Activated naive CD8-positive, alpha-beta T cell treated with anti-CD3 and anti-CD28 coated beads, Interleukin-2, amount 10 ng/mL, durations not matched to agents 7 days and 5 days (primary cell): ENCODE results near the gene KCNJ8. TPM values are rescaled to one million over a fixed set of nuclear protein-coding genes. Genes with fewer than 3 reads are reported as not detected.

Experiments used
- ATAC-seq: fragments of 150-1000 bp; cut with Tn5 transposase; one replicate; pipeline ENCODE4 v1.10.0; 2021; ENCODE audit warnings: low read depth, moderate library complexity
- POLR2A ChIA-PET: fragments of 350-600 bp; sonication (Branson Sonifier 250); formaldehyde crosslinking; loops from one replicate; lab custom pipeline; 2021; ENCODE audit warnings: antibody characterized with exemption; lab: Charles Lee
- DNase-seq: peaks from one replicate; pipeline ENCODE4 v3.0.0; 2021
- H3K27ac Mint-ChIP-seq: one replicate; pipeline ENCODE4 v1.8.0; 2022; ENCODE audit warnings: mild to moderate bottlenecking, mixed read lengths
- H3K27me3 Mint-ChIP-seq: one replicate; pipeline ENCODE4 v1.8.0; 2022; ENCODE audit warnings: mild to moderate bottlenecking, moderate library complexity, mixed read lengths
- H3K36me3 Mint-ChIP-seq: one replicate; pipeline ENCODE4 v1.8.0; 2021; ENCODE audit warnings: mild to moderate bottlenecking, mixed read lengths
- H3K4me1 Mint-ChIP-seq: one replicate; pipeline ENCODE4 v1.8.0; 2021; ENCODE audit warnings: mixed read lengths
- H3K4me3 Mint-ChIP-seq: one replicate; pipeline ENCODE4 v1.8.0; 2022; ENCODE audit warnings: mild to moderate bottlenecking, moderate library complexity, mixed read lengths
- H3K9me3 Mint-ChIP-seq: one replicate; pipeline ENCODE4 v1.8.0; 2021; ENCODE audit warnings: mixed read lengths
- total RNA-seq, 2 experiments: library from RNA; stranded (reverse); gene quantifications; one replicate each; pipeline ENCODE4 v1.2.3, GENCODE V29; 2021

Gene KCNJ8
- total RNA-seq, 2 experiments from 2014 or later, result not detected

DNA sequence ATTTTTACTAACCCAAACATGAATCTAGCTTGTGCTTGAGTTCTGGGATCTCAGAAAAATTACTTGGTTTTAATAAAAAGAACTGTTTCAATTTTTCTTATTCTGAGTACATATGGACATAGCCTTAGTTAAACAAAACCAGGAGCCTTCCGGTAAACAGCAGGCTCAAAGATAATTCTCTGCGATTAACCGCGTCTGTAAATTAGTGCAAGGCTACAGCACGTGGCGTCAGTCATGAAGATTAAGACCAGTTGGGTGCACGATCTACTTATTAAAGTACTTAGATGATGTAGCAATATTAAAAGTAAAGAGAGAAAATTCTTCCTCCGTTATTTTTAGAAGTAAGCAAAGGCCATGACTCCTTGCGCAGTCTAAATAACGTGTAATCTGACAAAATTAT lies 700 bp downstream of the KCNJ8 start:
- DNase-seq (no peak), ATAC-seq (no peak)
- Mint-ChIP-seq H3K36me3 (no peaks in the 10 kb centered on the region), H3K27me3 (peaks cover 61% of the 10 kb centered on the region), H3K9me3 (no peaks in the 10 kb centered on the region), H3K4me3 (no peak overlapping the region), H3K4me1 (peaks cover 2% of the 10 kb centered on the region), H3K27ac (no peak overlapping the region)
- POLR2A ChIA-PET, result no interaction called here

DNA sequence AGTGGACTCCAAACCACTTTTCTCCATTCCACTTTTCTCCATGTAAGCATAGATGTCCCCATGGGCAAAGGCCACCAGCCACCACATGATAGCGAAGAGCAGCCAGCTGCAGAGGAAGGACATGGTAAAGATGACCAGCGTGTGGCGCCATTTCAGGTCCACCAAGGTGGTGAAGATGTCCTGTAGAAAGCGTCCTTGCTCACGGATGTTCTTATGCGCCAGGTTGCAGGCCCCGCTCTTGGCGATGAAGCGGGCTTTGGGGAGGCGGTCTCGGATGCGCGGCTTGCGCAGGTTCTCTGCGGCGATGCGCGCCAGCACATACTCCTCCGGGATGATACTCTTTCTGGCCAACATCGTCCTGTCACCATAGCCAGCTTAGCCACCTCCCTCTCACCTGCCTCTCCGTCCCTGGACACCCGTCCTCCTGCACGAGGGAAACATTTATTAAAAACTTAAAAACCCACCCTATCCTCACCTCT lies 1.2 kb downstream of the KCNJ8 start:
- H3K4me1 Mint-ChIP-seq, result peaks cover 2% of the 10 kb centered on the region
- POLR2A ChIA-PET, result no interaction called here
- no peak overlapping the region for H3K27ac Mint-ChIP-seq
- ATAC-seq (no peak), DNase-seq (no peak)
- H3K9me3 Mint-ChIP-seq, result no peaks in the 10 kb centered on the region
- H3K36me3 Mint-ChIP-seq, result no peaks in the 10 kb centered on the region
- H3K27me3 Mint-ChIP-seq, result peaks cover 61% of the 10 kb centered on the region
- no peak overlapping the region for H3K4me3 Mint-ChIP-seq

DNA sequence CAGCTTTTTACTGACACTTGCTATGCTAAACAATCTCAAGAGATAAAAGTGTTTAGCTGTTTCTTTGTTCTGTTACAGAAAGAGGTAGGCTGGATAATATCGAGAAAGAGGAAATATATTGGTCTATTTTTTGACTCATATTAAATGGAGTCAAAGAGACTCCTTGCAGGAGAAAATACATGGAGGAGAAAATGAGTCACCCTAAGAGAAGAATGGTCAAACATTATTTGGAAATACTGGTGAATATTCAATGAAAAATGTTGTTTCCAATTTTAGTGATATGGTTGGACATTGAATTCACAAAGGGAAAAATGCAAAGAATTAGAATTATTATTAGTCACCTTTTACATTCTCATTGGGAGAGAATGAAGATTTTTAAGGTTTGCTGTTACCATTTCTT lies 3.2 kb downstream of the KCNJ8 start:
- DNase-seq (no peak), ATAC-seq (no peak)
- H3K4me3 Mint-ChIP-seq, result no peak overlapping the region
- peaks cover 51% of the 10 kb centered on the region for H3K27me3 Mint-ChIP-seq
- H3K36me3 Mint-ChIP-seq, result no peaks in the 10 kb centered on the region
- H3K27ac Mint-ChIP-seq, result no peak overlapping the region
- peaks cover 2% of the 10 kb centered on the region for H3K4me1 Mint-ChIP-seq
- H3K9me3 Mint-ChIP-seq, result no peaks in the 10 kb centered on the region
- POLR2A ChIA-PET, result no interaction called here

DNA sequence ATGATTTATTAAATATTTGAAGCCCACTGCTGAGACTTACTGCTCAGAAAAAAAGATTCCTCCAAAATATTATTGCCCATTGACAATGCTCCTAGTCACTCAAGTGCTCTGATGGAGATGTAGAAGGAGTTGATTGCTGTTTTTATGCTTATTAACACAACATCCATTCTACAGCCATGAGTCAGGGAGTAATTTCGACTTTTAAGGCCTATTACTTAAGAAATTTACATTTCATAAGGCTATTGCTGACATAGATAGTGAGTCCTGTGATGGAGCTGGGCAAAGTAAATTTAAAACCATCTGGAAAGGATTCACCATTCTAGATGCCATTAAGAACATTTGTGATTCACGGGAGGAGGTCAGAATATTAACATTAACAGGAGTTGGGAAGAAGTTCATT lies 5.2 kb downstream of the KCNJ8 start:
- peaks cover 36% of the 10 kb centered on the region for H3K27me3 Mint-ChIP-seq
- ATAC-seq, result no peak
- DNase-seq, result no peak
- peaks cover 2% of the 10 kb centered on the region for H3K4me1 Mint-ChIP-seq
- no peaks in the 10 kb centered on the region for H3K36me3 Mint-ChIP-seq
- no peak overlapping the region for H3K4me3 Mint-ChIP-seq
- no peak overlapping the region for H3K27ac Mint-ChIP-seq
- no peaks in the 10 kb centered on the region for H3K9me3 Mint-ChIP-seq
- POLR2A ChIA-PET, result no interaction called here

DNA sequence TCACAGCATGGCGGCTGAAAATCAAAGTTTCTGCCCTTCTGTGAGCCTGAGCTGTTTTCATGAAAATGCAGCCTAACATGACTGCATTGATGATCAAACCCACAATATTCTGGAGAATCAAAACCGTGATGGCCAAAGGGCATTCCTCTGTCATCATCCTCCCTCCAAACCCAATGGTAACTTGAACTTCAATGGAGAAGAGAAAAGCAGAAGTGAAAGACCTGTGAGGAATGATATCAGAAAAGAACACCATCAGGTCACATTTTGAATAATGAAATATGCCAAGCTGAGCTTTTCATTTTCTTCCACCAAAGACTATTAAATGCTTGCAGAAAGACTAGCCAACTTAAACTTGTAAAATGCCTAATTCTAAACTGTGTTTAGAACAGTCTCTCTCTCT lies 8.1 kb downstream of the KCNJ8 start:
- POLR2A ChIA-PET, result no interaction called here
- Mint-ChIP-seq H3K4me1 (no peaks in the 10 kb centered on the region), H3K27ac (no peak overlapping the region), H3K9me3 (no peaks in the 10 kb centered on the region), H3K4me3 (no peak overlapping the region), H3K27me3 (peaks cover 22% of the 10 kb centered on the region), H3K36me3 (no peaks in the 10 kb centered on the region)
- no peak for DNase-seq
- no peak for ATAC-seq

DNA sequence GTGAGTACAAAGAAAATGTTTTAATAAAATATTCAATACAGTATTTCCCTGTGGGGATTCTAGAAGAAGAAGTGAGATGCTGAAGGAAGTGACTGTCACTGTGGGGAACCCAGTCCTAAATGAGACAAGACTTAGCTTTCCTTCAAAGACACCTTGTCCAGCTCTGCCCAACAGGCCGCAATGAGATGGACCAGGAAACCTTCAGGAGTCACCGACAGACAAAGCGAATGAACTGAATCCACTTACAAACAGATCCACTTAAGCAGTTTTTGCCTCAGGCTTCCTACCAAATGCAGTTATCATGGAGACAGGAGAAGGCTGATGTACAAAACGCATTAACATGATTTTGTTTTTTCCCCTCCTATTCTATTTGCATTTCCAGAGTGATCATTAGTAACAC lies 9.6 kb downstream of the KCNJ8 start:
- ATAC-seq (no peak), DNase-seq (no peak)
- no peaks in the 10 kb centered on the region for H3K4me1 Mint-ChIP-seq
- no peak overlapping the region for H3K27ac Mint-ChIP-seq
- H3K36me3 Mint-ChIP-seq, result no peaks in the 10 kb centered on the region
- no peaks in the 10 kb centered on the region for H3K9me3 Mint-ChIP-seq
- POLR2A ChIA-PET, result no interaction called here
- H3K27me3 Mint-ChIP-seq, result peaks cover 10% of the 10 kb centered on the region
- no peak overlapping the region for H3K4me3 Mint-ChIP-seq

DNA sequence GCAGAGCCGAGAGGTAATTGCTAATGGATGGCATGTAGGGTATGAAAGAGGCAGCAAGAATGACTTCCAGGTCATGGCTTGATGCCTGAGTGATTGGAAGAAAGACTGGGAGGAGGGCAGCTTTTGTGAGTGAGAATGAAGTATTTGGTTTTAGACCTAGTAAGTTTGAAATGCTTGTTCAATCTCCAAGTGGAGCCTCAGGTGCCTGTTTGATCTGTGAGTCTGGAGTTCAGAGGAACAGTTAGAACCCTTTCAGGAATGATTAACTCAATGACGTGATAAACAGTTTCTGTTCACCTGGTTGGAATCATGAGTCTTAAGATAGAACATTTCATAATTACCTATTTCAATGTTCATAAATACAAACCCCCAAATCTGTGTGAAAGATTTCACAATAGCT lies 10.4 kb downstream of the KCNJ8 start:
- Mint-ChIP-seq H3K4me3 (no peak overlapping the region), H3K36me3 (no peaks in the 10 kb centered on the region), H3K27ac (no peak overlapping the region), H3K4me1 (no peaks in the 10 kb centered on the region), H3K9me3 (no peaks in the 10 kb centered on the region), H3K27me3 (peaks cover 11% of the 10 kb centered on the region)
- DNase-seq (no peak), ATAC-seq (no peak)
- POLR2A ChIA-PET, result no interaction called here

DNA sequence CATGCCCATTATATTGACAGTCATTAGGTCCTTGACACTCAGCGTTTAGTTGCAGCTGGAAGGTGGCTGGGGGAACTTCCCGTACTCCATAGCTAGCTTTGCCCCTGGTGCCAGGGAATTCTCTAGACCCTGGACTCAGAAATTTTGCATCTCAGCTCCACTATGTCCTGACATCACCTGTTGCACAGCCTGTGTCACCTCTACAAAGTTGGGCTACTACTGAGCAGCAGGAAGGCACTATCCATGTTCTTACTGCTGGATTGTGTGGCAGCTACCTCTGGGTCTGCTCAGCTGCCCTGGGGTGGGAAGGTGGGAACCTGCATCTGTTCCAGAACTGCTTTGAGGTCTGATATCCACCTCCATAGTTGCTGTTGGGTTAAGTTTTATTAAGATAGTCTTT lies 11.0 kb downstream of the KCNJ8 start:
- Mint-ChIP-seq H3K36me3 (no peaks in the 10 kb centered on the region), H3K9me3 (no peaks in the 10 kb centered on the region), H3K27ac (no peak overlapping the region), H3K4me3 (no peak overlapping the region), H3K4me1 (no peaks in the 10 kb centered on the region), H3K27me3 (peaks cover 11% of the 10 kb centered on the region)
- POLR2A ChIA-PET, result no interaction called here
- DNase-seq, result no peak
- no peak for ATAC-seq

DNA sequence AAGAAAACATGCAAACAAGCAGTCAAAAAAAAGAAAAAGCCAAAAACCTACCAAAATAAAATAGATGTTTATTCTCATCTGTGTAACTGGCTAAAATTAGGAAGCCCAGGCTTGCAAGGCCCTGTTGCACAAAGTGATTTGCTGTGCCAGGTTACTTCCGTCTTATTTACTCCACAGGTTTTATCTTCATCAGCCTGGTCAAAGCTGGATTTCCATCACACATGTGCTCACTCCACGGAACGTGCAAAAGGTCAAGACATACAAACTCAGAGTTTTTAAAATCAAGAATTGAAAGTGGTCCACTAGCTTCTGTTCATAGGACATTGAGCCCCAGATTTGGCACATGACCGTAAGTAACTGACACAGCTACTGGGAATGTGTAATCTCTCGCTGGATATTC lies 14.8 kb downstream of the KCNJ8 start:
- H3K9me3 Mint-ChIP-seq, result no peaks in the 10 kb centered on the region
- peaks cover 11% of the 10 kb centered on the region for H3K27me3 Mint-ChIP-seq
- H3K27ac Mint-ChIP-seq, result no peak overlapping the region
- no peaks in the 10 kb centered on the region for H3K36me3 Mint-ChIP-seq
- POLR2A ChIA-PET, result no interaction called here
- ATAC-seq, result no peak
- no peak for DNase-seq
- no peak overlapping the region for H3K4me3 Mint-ChIP-seq
- H3K4me1 Mint-ChIP-seq, result no peaks in the 10 kb centered on the region

DNA sequence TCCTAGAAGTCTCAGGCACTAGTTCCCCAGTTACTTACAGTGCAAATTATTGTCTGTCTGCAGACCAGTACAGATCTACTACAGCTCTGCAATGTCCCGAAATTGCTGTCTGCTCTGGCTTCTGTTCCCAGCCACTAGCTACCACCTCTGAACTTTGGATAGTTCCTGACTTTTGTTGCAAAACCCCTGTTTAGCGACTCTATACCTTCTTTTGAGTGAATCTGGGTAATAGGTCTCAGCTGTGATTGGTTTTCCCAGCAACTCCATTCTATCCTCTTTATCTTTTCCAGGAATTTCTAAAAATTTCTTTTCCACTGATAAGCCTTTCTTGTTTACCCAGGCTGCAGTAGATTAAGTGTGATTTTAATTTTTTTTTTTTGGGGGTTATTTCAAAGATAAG lies 16.8 kb downstream of the KCNJ8 start:
- ATAC-seq (no peak), DNase-seq (no peak)
- Mint-ChIP-seq H3K4me3 (no peak overlapping the region), H3K4me1 (no peaks in the 10 kb centered on the region), H3K27me3 (peaks cover 2% of the 10 kb centered on the region), H3K36me3 (no peaks in the 10 kb centered on the region), H3K9me3 (no peaks in the 10 kb centered on the region), H3K27ac (no peak overlapping the region)
- POLR2A ChIA-PET, result no interaction called here

DNA sequence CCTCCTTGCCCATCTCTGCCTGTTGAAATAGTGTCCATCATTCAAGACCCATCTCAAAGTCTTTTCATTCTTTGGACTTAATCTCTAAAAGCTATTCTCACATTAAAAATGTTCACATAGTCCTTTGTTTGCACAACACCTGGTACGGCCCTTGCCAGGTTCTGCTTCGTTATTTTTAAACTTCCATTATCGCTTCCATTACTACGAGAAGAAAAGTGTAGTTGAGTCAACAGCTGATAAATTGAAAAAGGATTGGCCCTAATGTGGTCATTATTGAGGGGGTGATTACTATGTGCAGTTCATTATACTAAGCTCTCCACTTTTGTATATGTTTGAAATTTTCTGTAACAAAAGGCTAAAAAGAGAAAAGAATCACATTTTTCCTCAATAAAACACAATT lies 17.8 kb downstream of the KCNJ8 start:
- H3K36me3 Mint-ChIP-seq, result no peaks in the 10 kb centered on the region
- H3K4me1 Mint-ChIP-seq, result no peaks in the 10 kb centered on the region
- POLR2A ChIA-PET, result no interaction called here
- peaks cover 2% of the 10 kb centered on the region for H3K27me3 Mint-ChIP-seq
- H3K9me3 Mint-ChIP-seq, result no peaks in the 10 kb centered on the region
- no peak for DNase-seq
- no peak for ATAC-seq
- H3K4me3 Mint-ChIP-seq, result no peak overlapping the region
- H3K27ac Mint-ChIP-seq, result no peak overlapping the region

DNA sequence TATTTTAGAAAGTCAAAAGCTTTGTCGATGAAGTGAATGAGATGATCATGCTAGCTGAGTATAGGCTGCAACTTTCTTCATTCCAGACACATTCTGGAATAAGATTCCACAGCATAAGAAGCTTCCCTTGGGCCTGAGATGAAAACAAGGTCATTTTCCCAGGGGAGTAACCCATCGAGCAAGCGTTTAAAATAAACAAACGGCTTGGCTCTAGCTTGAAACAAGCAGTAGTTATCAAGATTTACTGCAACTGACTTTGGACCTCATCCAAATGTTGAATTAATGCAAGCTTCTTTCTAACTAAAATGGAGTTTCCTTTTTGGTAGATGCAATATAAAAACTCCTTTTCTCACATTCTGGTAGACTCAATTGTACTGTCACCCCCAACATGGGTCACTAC lies 23.0 kb downstream of the KCNJ8 start:
- no peak for ATAC-seq
- POLR2A ChIA-PET, result no interaction called here

DNA sequence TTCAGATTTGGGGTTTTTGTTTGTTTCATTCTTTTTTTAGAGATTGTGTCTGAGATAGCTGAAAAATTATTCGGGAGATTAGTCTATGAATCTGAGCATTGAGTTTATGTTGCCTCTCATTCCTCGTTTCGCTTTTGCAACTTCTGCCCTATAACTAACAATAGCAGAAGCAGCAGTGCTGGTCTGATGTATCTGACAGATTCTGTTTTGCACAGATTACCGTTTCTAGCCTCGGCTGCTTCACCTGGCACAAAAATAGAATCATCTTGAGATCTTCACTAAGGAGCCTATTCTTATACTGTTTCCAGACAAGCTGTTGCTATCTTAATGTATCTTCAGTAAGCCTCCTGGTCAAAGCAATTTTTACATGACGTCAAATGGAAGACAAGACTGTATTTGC lies 29.2 kb downstream of the KCNJ8 start:
- POLR2A ChIA-PET, result no interaction called here

More for the DNA sequence above, 23.0 kb downstream of the KCNJ8 start:
- H3K9me3 Mint-ChIP-seq, result no peaks in the 10 kb centered on the region
- no peak for DNase-seq
- no peaks in the 10 kb centered on the region for H3K4me1 Mint-ChIP-seq
- H3K36me3 Mint-ChIP-seq, result no peaks in the 10 kb centered on the region
- H3K27me3 Mint-ChIP-seq, result no peaks in the 10 kb centered on the region
- no peak overlapping the region for H3K4me3 Mint-ChIP-seq
- no peak overlapping the region for H3K27ac Mint-ChIP-seq

DNA sequence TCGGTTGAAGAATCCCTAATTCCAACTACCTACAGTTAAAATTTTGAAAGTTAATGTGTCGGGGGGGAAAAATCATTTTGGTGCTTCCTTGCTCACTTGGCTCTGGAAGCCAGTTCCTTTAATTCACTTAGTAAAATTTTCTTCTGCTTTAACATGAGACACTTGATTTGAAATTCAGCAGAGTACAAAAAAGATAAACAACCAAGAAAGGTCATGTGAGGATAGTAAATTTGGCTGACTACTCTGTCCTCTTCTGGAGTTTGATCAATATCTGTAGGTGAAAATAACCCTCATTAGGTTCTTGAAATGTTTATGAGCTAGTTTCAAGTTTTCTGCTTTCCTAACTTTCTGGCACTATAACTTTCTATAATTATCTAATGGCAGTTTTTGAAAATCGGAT lies 43.4 kb downstream of the KCNJ8 start:
- no peak for ATAC-seq
- Mint-ChIP-seq H3K4me1 (no peaks in the 10 kb centered on the region), H3K36me3 (no peaks in the 10 kb centered on the region), H3K27me3 (no peaks in the 10 kb centered on the region), H3K4me3 (no peak overlapping the region), H3K27ac (no peak overlapping the region), H3K9me3 (no peaks in the 10 kb centered on the region)
- no peak for DNase-seq
- POLR2A ChIA-PET, result no interaction called here

More for the DNA sequence above, 29.2 kb downstream of the KCNJ8 start:
- Mint-ChIP-seq H3K9me3 (peaks cover 2% of the 10 kb centered on the region), H3K36me3 (no peaks in the 10 kb centered on the region), H3K27me3 (peaks cover 5% of the 10 kb centered on the region), H3K4me3 (no peak overlapping the region), H3K4me1 (no peaks in the 10 kb centered on the region), H3K27ac (no peak overlapping the region)
- no peak for ATAC-seq
- no peak for DNase-seq

DNA sequence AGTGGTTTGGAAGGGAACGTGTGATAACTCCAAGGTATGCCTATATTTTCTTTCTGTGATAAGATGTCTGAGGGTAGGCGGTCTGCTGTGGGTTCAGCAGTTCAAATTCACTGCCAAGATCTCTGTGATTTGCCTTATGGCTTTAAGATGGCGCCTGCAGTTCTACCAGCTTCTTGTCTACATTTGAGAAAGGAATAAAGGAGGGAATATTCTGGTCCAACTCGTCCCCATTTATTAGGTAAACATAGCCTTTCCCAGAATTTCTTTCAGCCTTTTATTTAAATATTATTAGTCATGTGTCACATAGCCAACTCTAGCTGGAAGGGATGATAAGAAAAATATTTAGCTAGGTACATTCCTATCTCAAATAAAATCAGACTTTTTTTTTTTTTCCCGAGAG lies 48.8 kb downstream of the KCNJ8 start:
- Mint-ChIP-seq H3K27me3 (peaks cover 3% of the 10 kb centered on the region), H3K9me3 (no peaks in the 10 kb centered on the region), H3K4me1 (no peaks in the 10 kb centered on the region), H3K4me3 (no peak overlapping the region), H3K27ac (no peak overlapping the region), H3K36me3 (no peaks in the 10 kb centered on the region)
- no peak for DNase-seq
- POLR2A ChIA-PET, result no interaction called here
- ATAC-seq, result no peak
